AG08395 (cell line): ENCODE results near the gene TBX4.
"Not testable (repeated sequence)": the region's sequence is repeated elsewhere in the genome, so short reads cannot be mapped to it uniquely, and the experiment has no call there.

ENCODE experiments used
- DNase-seq: peaks from one replicate; pipeline ENCODE4 v3.0.0; 2012; ENCODE audit warnings: mixed read lengths, low spot score

Gene TBX4

DNA sequence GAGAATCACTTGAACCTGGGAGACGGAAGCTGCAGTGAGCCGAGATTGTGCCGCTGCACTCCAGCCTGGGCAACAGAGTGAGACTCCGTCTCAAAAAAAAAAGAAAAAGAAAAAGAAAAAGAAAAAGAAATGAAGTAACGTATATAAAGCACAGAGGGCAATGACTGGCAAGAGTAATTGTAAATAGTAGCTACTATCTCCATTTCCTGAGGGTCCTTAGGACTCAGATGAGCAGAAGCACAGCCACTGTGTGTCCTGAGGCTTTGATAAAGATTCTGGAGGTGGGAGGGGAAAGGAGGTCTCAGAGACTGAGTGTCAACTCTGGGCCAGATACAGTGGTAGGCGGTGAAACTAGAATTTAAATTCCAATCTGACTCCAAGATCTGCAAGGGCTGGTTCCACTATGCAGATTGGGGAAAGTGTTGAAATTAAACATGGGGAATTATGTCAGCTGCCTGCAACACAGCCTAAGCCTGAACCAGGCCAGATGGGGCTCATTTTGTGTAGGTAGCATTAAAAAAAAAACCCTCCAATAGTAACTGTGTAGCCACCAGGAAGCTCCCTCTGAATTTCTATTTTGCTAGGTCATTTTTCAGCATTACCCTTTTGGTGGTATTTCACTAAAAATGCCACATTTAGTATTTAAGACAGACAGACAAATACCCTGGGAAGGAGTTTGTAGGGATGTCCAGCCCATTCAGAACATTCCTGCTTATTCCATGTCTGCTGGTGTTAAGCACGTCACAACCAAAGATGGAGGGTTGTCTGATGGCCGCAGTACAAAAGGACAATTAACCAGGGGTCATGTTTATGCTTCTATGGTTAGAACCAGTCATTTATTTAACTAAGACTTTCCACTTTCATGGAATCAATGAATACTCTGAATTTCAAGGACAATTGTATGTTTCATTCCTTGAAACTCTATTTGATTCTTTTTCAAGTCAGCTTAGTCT lies 46.1 kb downstream of the TBX4 start:
- DNase-seq, result no peak

DNA sequence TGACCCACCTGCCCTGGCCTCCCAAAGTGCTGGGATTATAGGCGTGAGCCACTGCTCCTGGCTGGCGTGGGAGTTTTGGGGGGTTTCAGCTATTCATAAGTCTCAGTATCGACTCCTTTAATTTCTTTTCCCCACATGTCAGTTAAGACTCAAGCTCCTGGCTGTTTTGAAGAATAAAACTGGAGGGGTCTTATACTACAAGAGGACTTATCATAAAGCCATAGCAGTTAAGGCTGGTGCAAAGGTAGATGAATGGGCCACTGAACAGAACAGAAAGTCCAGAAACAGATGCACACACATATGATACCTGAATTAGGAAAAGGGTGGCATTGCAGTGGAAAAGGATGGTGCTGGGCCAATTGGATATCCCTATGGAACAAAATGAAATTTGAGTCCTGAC lies 47.4 kb downstream of the TBX4 start:
- no peak for DNase-seq

DNA sequence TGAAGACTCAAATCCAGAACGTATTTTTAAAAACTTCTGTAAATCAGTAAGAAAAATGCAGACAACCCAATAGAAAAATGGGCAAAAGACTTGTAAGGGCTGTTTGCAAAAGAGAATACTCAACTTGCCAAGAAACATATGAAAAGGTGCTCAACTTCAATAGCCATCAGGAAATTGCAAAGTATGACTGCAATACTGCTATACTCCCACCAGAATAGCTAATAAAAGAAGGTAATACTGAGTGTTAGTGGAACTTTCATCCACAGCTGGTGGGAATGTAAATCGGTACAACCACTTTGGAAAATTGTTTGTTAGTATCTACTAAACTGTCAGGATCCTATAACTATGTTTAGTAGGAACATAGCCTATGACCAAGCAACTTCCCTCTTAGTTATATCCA lies 48.1 kb downstream of the TBX4 start:
- no peak for DNase-seq

DNA sequence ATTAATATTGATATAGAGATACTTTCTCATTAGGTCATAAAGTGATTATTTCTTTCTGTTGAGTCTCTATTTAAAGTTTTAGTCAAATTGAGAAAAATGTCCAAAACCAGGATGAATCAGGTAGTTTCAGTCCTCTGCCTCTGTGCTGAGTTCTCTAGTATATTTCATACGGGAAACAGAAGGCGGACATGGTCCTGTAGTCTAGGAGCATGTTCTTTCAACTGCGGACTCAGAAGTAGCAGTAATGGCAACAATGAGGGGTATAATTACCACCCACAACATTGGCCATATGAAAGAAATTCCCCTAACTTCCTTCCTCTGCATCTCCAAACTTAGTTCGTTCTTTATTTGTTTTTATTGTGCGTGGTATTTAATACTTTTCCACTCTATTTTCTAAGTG lies 50.1 kb downstream of the TBX4 start:
- DNase-seq, result no peak

GRCh38 chr17:61503961-61504360 lies 51.7 kb downstream of the TBX4 start:
- no peak for DNase-seq

GRCh38 chr17:61504697-61505096 lies 52.5 kb downstream of the TBX4 start:
- peak; percentile 85 for DNase-seq

DNA sequence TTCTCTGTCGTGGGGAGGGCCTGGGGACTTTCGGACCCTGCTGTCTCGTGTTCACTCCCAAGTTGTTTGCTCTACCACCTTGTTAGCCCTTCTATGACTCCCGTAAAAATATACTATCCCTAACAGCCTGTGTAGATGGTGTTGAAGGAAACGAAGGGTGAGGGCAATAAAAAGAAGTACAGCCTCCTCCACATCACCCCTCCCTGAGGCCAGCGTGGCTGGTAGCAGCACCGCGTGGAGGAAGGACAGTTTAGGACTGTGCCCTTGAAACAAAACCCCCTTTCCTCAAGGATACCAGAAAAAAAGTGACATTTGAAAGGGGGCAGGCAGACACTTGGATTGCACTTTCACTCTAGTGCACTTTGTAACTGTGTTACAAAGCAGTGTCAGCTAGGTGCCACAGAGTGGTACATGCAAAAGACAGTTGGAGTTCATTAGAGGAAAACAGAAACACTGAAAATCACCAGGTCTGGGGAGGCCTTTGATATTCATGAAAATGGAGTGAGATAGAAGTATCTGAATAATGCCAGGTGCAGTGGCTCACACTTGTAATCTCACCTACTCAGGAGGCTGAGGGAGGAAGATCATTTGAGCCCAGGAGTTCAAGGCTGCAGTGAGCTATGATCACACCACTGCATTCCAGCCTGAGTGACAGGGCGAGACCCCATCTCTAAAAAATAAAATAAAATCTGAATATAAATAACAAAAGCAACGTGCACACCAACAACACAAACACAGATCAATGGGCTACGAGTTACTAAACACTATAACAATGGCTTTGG lies 53.8 kb downstream of the TBX4 start:
- no peak for DNase-seq

GRCh38 chr17:61507383-61508066 lies 55.3 kb downstream of the TBX4 start:
- DNase-seq, result no peak

DNA sequence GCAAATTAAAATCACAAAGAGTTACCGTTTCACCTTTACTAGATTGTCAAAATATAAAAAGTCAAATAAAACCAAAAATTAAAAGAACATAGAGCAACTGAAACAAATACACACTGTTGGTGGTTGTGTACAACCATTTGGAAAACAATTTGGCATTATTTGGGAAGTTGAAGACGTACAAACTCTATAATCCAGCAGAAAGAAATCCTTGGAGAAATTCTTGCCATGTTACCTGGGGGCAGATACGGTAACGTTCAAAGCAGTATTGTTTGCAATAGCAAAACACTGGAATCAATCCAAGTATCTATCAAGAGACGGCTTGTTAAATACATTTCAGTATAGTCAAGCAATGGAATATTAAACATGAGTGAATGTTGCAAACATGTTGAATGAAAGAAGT lies 56.7 kb downstream of the TBX4 start:
- no peak for DNase-seq

GRCh38 chr17:61509454-61509853 lies 57.2 kb downstream of the TBX4 start:
- DNase-seq, result not testable (repeated sequence)

DNA sequence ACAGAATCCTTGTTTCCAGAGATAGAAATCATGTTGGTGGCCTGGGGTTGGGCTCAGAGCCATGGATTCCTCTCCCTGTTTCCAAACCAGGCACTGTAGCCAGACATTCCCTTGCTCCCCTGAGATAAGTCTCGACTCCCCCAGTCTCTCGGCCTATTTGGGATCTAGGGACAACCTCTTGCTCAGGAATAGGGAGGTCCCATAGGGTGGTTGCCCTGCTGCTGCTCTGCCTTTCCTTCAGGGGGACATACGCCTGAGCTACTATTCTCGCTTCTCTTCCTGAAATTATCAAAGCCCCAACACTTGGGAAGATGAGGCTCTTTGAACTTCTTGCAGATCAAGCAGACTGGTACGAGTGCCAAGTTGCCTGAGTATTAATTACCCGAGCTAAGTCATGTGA lies 58.0 kb downstream of the TBX4 start:
- DNase-seq, result no peak

- DNase-seq, result no peak
Observed at GRCh38 chr17:61510991-61511390, 58.8 kb downstream of the TBX4 start.

- no peak for DNase-seq
Observed at GRCh38 chr17:61511480-61512182, 59.4 kb downstream of the TBX4 start.

GRCh38 chr17:61514491-61514890 lies 62.3 kb downstream of the TBX4 start:
- no peak for DNase-seq

DNA sequence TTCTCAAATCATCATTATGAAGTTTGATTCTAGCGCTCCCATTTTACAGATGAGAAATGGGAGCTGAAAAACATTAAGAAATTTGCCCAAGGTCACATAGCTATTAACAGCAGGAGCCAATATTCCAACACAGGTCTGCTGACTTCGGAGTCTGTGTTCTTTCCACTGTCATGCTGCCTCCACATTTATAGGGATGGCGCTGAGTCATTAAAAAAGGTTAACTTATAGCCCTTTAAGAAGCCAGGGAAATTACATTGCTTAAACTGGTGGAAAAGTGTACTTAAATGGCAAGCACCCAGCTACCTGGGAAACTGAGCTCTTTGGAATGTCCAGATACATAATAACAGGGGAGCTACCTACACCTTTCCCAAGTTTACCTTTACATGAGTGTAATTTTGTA lies 65.0 kb downstream of the TBX4 start:
- DNase-seq, result no peak

DNA sequence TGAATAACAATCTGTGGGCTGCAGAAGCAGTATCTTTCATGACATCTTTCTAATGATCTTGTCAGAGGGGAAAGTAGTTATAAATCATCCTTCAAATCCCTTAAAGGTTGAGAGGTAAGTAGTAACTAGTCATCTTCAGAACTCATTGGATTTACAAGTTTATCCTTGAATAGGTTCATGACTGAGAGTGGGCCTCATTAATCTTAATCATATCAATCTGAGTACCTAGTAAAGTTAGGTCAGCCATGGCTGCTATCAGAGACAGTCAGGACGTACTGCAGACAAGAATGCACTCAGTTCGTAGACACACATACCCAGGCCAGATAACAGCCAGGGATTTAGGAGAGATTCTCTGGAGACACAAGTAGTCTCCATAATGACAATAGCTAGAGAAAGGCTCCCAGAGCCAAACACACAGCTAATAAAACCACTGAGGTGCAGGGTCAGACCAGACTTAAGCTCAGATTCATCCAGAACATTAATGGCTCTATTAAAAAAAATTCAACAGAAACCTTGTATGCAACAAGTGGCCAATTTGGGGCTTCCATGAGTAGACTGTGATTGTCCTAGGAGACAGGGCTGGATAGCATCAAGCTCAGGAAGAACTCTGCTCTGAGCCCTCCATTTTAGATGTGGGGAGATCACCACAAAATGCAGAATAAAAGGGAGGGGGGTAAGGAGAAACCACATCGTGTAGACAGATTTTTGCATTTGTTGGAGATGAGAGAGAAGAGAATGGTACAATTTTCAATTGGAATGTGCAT lies 65.8 kb downstream of the TBX4 start:
- no peak for DNase-seq

DNA sequence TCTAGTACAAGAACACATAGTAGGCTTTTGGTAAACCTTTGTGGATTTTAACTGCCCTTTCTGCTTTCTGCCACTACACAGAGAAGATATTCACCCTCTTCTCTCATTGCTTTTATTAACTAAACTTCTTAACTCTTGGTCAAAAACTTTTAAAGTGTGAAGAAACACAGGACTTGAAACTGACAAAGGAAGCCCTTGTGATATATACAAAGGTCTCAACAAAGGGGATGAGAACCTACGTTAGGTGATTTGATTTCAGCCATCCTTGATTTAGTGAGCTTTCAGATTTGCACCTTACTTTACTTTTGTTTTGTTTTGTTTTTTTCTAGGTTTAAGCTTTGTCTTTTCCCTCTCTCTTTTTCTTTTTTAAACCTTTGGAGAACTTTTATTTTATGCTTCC lies 66.9 kb downstream of the TBX4 start:
- no peak for DNase-seq

GRCh38 chr17:61519754-61520440 lies 67.7 kb downstream of the TBX4 start:
- DNase-seq, result no peak

GRCh38 chr17:61520897-61521296 lies 68.7 kb downstream of the TBX4 start:
- DNase-seq, result no peak

GRCh38 chr17:61522088-61522487 lies 69.9 kb downstream of the TBX4 start:
- DNase-seq, result no peak

DNA sequence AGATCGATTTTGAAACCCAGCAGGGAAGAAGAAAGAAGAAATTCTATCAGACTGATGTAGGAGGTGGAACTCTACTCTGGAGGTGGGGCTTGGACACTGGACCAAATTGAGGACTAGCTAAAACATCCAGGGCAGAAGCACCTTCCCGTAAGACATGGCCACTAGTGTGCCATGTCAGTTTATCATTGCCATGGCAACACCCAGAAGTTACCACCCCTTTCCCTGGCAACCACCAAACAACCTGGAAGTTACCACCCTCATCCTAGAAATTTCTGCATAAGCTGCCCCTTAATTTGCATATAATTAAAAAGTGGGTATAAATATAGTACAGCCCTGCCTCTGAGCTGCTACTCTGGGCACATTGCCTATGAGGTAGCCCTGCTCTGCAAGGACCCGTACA lies 72.1 kb downstream of the TBX4 start:
- no peak for DNase-seq
